GM19372 (cell line): Measurements from ENCODE around the gene PRELID2.
"Not testable (repeated sequence)": the region's sequence is repeated elsewhere in the genome, so short reads cannot be mapped to it uniquely, and the experiment has no call there.

Experiments
- ATAC-seq: cut with Tn5 transposase; IDR thresholded peaks from one replicate; pipeline ENCODE4 v1.9.1; 2021; ENCODE audit warnings: mild to moderate bottlenecking, low read depth, moderate library complexity; ENCODE audit not compliant: unreplicated experiment

Gene PRELID2

DNA sequence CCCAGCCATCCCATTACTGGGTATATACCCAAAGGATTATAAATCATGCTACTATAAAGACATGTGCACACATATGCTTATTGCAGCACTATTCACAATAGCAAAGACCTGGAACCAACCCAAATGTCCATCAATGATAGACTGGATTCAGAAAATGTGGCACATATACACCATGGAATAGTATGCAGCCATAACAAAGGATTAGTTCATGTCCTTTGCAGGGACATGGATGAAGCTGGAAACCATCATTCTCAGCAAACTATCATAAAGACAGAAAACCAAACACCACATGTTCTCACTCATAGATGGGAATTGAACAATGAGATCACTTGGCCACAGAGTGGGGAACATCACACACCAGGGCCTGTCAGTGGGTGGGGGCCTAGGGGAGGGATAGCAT is 36.6 kb downstream of the PRELID2 start:
- not testable (repeated sequence) for ATAC-seq

DNA sequence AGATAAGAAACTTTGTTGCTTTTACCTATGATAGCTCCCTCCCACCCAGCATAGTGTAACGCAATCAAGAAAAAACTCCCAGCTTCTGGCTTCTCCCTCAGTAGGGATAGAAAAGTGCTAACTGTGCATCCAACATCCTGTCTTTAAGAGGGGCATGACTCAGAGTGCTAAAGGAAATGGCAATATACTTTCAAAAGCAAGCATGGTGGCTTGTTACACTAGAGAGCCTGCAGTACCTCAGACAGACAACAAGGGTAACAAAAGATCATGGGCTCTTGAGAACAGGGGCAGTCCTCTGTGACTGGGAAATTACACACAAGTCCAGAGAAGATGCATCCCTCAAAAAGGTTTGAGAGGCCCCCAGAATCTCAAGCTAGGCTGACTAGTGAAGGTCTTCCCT is 37.8 kb downstream of the PRELID2 start:
- ATAC-seq, result no peak

DNA sequence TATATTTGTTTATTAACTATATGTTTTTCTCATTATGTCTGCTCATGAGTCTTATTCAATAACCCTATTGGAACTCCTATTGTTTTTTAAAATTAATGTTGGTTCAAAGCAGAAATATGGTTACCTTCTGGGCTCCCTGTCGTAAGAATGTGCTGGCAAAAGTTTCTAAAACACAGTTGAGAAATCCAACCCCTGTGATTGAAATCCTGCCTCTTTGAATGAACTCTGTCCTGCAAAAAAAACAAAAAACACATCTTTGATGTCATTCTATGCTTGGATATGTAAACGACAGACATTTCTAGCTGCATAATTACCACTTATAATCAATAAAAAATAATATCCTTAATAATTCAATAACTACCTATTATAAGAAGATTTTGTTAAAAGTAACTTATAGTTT is 38.8 kb downstream of the PRELID2 start:
- ATAC-seq, result no peak

DNA sequence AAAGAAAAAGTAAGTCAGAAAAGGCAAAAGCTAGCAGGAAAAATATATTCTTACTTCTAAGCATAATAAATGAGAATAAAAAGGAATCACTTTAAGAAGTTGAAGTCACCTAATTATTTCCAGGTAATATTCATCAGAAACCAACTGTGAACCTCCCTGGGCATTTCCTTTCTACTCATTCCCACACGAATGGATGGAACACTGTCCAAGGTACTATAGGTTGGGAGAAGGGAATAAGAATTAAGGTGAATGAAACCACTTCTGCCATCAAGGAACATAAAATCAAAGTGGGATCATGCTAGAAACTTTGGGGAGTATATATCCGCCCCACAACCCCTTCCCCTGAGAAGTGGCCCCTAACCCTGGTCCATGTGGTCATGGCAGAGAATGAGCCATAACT is 41.6 kb downstream of the PRELID2 start:
- no peak for ATAC-seq

DNA sequence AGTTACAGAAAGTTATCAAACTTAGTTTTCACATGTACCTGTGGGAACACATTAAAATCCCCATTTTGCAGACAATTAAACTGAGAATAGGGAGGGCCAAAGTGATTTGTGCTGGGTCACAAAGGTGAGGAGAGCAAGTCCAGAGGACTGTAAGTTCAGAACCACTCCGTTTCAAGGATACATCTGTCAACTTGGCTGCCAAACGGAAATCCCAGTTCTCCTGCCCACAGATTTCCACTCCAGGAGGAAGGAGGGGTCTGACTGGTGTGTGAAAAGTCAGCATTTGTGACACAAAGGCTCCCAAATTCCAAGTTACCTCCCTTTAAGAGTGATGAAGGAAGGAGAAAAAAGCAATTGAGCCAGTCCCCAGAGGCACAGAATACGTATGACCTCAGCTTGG is 42.3 kb downstream of the PRELID2 start:
- ATAC-seq, result no peak

DNA sequence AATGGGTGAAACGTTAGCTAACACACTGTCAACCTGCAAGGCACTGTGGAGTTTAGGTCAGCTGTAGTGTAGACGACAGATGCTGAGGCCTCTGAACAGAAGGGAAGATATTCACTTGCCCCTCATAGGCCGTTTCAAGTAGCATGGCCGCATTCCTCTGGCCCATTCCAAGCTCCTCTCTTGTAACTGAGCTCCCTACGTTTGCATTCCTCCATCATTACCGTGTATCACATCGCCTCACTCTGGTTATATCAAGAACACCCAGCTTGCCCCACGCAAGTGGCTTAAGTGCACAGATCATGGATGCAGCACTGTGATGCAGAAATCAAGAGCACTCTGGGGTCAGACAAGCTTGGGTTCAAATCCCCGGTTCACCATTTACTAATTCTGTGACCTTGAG is 43.3 kb downstream of the PRELID2 start:
- no peak for ATAC-seq

DNA sequence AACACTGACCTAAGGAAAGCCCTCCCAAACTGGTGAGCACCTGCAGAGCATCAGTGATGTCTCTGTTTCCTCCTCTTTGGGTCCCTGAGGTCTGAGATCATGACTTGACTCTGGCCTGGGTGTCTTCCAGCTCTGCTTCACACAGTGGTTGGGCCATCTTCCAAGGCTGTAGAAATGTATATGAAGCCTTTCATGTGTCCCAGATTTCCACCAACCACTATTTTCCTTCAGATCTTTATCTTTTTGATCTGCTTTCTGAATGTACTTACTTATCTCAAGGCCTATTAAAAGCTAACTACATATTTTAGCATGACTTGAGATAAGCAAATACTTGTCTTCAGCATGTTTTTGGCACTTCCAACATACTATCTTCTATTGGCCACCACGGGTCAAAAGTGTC is 47.1 kb downstream of the PRELID2 start:
- ATAC-seq, result no peak

DNA sequence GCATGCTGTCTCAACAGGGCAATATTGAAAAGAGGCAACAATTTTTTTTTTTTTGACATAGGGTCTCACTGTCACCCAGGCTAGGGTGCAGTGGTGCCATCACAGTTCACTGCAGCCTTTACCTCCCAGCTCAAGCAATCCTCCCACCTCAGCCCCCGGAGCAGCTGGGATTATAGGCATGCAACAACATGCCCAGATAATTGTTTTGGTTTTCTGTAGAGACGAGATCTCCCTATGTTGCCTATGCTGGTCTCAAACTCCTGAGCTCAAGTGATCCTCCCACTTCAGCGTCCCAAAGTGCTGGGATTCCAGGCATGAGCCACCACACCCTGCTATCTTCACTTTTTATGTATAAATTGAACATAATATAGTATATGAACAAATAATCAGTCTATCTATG is 47.6 kb downstream of the PRELID2 start:
- ATAC-seq, result no peak

DNA sequence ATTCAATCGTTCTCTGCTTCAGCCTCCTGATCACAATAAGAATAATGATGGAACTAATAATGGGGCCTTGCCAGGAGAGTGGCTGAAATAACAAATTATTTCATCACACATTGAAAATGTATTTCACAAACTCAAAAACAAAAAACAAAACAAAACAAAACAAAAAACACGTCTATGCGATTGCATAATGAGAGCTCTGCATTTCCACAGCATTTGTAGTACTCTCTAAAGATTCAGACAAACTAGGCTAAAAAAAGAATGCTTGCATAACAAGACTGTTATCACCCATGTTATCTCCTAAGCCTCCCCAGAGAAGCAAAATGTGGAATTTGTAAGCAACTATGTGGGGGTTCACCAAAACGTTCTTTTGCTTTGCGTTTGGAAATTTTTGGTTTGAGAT is 48.1 kb downstream of the PRELID2 start:
- ATAC-seq, result no peak

DNA sequence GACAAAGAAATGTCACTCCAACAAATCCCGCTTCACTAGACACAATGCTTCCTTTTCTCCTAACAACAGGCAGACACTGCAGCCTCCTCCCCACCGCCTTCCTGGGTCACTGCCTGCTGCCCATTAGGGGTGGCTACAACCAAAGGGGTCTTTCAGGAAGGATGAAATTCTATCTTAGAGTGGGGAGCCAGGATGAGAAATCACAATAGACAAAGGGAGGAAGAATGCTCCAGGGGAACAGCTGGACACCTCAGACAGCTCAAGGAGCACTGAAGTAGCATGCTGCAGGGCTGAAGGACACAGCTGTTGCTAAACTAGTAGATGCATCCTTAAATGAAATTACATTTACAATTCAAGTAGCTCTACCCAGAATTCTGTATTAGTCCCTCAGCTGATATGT is 54.2 kb downstream of the PRELID2 start:
- no peak for ATAC-seq

DNA sequence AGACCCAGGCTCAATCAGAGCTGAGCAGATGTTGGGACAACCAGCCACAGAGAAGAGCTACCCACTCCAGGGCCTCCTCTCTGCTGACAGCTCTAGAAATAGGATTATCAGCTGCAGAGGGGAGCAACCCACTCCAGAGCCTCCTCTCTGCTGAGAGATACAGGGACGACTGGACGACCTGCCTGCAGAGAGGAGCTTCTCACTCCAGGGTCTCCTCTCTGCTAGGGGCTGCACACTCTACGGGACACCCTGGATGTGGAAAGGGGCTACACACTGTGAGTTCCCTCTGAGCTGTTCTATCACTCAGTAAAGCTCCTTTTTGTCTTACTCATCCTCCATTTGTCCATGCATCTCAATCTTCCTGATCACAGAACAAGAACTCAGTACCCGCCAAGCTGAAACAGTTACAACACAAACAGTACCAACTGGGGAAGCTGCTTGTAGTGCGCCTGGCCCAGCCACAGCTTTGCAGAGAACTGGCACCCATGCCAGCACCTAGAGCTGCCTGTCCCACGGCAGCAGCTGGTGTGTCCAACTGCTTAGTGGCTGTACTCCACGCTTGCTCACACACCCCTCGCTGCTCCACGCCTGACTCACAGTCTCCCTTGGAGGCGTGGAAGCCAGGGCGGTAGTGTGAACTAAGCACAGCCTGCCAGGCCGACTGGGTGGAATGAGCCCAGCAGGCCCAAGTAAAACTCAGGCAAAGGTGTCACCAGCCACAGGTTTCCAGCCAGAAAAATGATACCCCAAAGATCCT is 56.8 kb downstream of the PRELID2 start:
- ATAC-seq, result no peak

DNA sequence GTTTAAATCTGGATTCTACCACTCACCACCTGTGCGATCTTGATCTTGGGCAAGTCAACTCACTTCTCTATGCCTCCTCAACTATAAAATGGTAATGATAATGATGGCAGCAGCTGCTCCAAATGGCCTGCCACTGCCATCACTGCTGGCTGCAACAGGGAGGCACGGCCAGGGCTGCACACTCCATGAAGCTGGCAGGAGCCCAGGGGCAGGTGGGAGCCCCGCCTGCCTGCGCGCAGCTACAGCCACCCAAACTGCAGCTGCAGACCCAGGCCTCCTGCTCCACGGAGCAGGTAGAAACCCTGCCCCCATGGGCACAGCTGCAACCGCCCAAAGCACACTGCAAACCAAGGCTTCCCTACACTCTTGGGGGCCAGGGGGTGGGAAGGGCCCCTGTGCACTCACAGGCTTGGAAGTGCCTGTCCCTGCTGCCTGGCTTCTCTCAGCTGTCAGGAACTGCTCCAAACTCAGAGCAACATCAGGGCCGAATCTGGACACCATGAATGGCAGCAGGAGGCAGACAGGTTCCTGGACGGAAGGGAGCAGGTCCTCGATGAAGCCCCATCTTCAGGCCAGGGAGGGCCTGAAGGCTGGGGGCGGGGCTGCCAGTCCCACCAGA is 57.6 kb downstream of the PRELID2 start:
- ATAC-seq, result no peak

DNA sequence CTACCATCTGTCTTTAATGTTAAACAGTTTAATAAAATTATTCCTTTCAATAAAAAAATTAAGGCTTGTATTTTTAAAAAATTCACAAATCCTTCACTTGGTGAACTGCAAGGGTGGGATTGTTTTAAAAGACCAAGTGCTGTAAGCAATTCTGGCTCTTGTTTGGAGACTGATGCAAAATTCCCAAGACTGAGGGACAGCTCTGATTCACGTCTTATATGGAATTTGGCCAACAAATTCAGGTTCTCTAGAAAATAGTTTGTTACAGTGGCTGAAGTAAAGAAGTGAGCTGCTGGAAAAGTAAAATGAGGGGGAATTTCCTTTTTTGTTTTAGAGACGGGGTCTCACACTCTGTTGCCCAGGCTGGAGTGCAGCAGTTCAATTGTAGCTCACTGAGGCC is 58.3 kb downstream of the PRELID2 start:
- ATAC-seq, result no peak

DNA sequence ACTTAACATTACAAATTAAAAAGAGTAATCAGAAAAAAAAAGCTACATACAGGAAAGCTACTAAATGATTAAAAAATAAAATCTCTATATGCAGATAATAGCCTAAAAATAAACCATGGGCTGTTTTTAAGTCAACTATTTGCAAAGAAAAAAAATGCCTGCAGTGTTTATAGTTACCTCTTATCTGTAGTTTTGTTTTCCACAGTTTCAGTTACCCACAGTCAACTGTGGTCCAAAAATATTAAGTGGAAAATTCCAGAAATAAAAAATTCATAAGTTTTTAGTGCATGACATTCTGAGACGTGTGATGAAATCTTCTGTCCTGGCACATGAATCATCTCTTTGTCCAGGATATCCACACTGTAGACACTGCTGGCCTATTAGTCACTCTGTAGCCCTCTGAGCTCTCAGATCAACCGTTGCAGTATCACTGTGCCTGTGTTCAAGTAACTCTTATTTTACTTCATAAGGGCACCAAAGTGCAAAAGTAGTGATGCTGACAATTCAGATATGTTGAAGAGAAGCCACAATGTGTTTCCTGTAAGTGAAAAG is 59.2 kb downstream of the PRELID2 start:
- ATAC-seq, result no peak

DNA sequence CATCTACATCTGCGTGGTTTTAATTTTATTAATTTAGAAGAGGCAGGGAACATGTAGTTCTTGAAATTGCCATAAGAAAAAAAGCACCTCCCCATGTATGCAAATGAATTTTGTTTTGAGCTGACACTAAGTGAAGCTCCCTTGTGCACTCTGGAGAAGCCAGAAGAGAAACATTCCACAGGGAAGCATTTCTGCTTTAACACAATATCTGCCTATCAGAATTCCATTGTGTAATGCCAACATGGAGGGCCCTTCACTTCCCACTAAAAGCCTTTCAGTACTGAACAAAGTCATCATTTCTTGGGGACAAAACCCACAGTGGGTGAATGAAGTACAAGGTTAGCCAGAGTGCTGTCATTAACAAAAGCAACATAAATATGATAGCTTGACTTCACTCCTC is 59.7 kb downstream of the PRELID2 start:
- ATAC-seq, result no peak

DNA sequence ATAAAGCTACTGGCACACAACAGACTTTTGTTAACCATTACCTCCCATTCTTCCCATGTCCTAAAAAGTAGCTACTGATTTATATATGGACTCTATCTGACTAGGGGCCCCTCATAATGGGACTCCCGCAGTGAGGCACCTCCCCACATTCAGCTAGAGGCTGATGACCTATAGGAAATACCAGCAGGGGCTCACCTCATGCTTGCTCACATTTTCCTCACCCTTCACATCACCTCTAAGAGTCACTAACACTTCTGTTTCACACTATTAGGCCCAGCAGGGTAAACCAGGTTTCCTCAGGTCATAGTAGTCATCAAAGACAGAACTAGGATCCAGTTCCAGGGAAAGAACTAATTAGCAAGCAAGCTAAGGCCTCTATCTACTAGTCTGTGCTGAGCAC is 60.7 kb downstream of the PRELID2 start:
- no peak for ATAC-seq

DNA sequence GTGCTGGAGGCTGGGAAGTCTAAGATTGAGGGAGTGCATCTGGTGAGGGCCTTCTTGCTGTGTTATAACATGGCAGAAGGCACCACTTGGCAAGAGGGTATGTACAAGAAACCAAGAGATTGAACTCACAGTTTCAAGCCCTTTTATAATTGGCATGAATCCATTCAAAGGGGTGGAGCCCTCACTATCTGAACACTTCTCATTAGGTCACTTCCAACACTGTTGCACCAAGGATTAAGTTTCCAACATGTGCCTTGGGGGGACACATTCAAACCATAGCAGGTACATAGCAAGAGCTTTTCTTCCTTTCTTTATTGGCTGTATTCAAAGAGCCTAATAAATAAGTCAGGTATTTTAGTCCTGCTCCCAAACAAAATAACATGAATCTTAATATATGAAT is 62.7 kb downstream of the PRELID2 start:
- no peak for ATAC-seq

DNA sequence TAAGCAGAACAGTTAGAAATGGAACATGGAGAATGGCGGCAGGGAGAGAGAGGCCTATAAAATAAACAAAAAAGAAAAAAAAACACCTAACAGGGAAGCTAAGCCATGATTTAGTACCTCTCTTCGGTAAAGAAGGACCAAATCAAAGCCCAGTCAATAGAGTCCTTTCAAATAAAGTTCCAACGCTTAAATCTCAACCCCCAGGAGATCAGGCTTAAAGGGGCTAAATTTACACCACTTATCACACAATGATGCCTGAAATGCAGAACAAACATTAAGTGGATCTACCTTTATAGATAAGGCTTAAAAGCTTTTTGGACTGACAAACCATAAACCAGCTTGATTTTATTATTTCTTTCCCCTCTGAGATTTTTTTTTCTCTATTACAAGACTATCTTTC is 66.3 kb downstream of the PRELID2 start:
- no peak for ATAC-seq

DNA sequence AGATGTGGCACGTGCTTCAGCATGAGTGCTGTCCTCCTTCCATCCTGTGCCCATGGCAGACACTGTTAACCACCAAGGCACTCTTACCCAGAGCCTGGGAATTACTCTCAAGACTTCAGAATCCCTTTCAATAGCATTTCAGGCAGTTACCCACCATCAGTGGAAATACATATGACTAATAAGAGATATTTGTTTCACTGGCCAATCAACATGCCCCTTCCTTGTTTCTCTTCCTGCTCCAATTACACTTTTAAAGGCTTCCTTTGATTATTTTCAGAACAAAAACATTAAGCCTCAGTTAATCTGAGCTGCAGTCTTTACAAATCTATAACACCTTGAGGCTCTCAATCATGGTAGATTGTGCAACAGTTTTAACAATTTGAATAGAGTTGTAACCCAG is 70.8 kb downstream of the PRELID2 start:
- ATAC-seq, result no peak

DNA sequence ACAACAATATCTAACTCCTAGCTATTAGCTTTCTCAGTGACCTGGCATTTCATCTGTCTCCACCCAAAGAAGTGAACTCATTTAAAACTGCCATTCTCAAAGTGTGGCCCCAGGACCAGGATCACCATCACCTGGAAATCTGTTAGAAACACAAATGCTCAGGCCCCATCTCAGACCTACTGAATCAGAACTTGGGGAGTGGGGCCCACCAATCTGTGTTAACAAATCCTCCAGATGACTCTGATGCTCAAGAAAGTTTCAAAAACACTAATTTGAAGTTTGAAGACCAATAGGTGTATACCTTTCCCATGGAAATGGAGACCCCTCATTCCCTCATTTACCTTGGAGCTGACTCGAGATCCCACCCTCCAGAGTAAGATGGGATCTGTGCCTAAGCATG is 72.3 kb downstream of the PRELID2 start:
- ATAC-seq, result no peak

DNA sequence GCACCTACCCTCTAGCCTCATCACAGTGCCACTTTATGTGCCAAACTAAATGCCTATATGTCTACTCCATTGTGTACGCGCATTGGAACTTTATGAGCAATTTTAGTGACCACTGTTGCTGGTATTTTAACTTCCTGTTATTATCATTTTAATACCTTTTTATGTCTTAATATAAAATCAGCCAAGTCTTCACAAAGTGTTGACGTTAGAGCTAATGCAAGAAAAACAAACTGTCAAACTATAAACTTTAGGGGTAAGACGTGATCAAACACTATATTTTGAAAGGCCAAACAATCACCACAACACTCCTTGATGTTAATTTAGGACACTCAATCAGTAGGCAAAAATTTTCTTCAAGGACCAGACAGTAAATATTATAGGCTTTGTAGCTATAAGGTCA is 73.9 kb downstream of the PRELID2 start:
- ATAC-seq, result no peak

DNA sequence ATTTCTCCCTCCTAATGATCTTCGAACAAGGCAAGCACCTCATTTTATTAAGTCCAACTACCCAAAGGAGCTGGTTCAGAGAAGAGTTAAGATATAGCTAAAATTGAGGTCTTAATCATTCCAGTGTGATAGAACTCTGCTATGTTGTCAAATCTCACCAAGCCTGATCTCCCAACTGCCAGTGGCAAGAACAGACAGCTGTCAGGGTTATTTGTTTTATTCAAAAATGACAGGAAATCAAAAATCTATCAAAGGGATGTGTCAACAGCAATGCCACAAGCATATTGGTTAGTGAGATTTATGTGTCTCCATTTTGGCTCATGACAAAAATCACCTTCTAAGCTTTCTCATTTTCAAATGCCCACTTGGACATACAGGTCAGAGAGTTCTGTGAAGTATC is 74.5 kb downstream of the PRELID2 start:
- no peak for ATAC-seq
